ENCODE results near the gene PTPA.

PTPA gene

DNA sequence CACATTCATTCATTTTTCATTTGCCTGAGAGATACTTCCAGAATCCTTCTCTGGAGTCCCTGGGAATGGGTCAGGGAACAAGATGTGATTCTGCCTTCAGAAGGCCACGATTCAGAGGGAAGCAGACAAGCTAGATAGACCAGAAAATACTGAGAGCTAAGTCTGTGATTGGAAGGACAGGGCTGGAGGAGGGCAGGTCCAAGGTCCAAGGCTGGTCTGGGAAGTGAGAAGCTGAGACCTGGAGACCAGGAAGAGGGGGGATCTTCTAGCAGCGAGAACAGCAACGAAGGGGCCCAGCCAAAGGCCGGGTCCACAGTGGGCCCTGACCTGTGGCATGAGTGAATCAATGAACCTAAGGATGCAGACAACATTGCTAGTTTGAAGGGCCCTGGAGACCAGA, 70.9 kb downstream of the PTPA start:
- POLR2A ChIA-PET, result interaction anchor here (0.6 kb wide), 1 partner anchor 81 kb away, joined by 8 read pairs; no protein-coding TSS in a partner anchor
- H3K36me3 ChIP-seq (ENCODE audit: control insufficient read depth in 2 of 2, insufficient read depth in 1 of 2, low read length in 2 of 2), result no peaks in the 10 kb centered on the region
- CTCF ChIA-PET, result interaction anchor here (0.5 to 1.2 kb wide), 8 partner anchors 9 to 398 kb away, joined by 3 to 5 read pairs (median 3); no protein-coding TSS in a partner anchor
- H3K4me1 ChIP-seq (ENCODE audit: control insufficient read depth, insufficient read depth, low read length), result no peaks in the 10 kb centered on the region; the same call in 1 of the 2 replicates
- no peaks in the 10 kb centered on the region for H3K9me3 ChIP-seq (ENCODE audit: control insufficient read depth, insufficient read depth, low read depth, low read length)
- no peak overlapping the region for H3K4me3 ChIP-seq (ENCODE audit: low read depth, low read length)
- no peak for TF ChIP-seq ZXDB (tag by site-specific recombination; IDR thresholded peaks at IDR 0.05)
- no peak overlapping the region for H3K27ac ChIP-seq (ENCODE audit: extremely low read depth, low read depth, low read length)

DNA sequence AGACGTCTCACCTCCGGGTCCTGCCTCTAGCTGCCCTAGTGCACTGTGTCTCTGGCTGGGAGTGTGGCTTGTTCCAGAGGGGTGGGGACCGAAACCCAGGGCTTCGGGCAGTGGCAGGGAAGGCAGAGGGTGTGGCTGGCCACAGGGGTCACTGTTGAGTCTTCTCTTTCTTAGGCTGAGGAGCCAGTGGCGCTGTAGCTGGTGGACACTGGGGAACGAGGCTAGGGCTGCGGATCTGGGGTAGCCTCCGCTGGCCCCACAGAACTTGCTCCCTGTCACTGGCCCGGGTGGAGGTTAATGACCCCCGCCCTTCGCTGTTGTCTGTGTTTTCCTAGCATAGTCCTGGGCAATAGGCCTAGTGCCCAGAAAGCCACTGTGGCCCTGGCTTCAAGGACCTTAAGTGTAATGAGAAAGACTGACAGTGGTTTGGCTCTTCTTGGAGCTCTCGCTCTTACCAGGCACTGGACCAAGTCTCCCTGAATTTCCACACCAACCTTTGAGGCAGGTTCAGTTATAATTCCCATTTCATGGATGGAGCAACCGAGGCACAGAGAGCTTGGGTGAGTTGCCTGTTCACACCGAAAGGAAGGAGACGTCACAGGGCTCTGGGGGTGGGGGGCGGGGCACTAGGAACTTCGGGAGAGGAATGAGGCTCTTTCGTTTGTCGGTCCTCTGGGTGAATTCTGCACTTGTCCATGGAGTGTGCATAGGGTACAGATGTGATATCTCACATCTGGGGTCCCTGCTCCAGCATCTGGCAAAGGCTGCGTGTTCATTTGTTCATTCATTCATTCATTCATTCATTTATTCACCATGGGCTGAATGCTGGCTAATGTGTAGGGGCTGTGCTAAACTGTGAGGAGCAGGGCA, 71.6 kb downstream of the PTPA start:
- TF ChIP-seq ZNF24 (tag by site-specific recombination; IDR thresholded peaks at IDR 0.05), result peak; percentile 70; the same call in 1 of the 2 replicates
- no peak for TF ChIP-seq WT1 (tag by site-specific recombination; IDR thresholded peaks at IDR 0.05)
- no peak for TF ChIP-seq ZNF350 (tag by site-specific recombination; IDR thresholded peaks at IDR 0.05)
- no peak for TF ChIP-seq ZNF174 (tag by site-specific recombination; IDR thresholded peaks at IDR 0.05)
- Histone ChIP-seq H3K27ac (ENCODE audit: extremely low read depth, low read depth, low read length) (no peak overlapping the region), H3K9me3 (ENCODE audit: control insufficient read depth, insufficient read depth, low read depth, low read length) (no peaks in the 10 kb centered on the region), H3K4me1 (ENCODE audit: control insufficient read depth, insufficient read depth, low read length) (no peaks in the 10 kb centered on the region; the same call in 1 of the 2 replicates), H3K4me3 (ENCODE audit: low read depth, low read length) (no peak overlapping the region), H3K36me3 (ENCODE audit: control insufficient read depth in 2 of 2, insufficient read depth in 1 of 2, low read length in 2 of 2) (no peaks in the 10 kb centered on the region)
- POLR2A ChIA-PET, result interaction anchor here (0.7 kb wide), 1 partner anchor 40 kb away, joined by 4 read pairs; no protein-coding TSS in a partner anchor
- CTCF ChIA-PET, result interaction anchor here (0.5 to 2.1 kb wide), 8 partner anchors 8 to 397 kb away, joined by 3 to 14 read pairs (median 4); no protein-coding TSS in a partner anchor

DNA sequence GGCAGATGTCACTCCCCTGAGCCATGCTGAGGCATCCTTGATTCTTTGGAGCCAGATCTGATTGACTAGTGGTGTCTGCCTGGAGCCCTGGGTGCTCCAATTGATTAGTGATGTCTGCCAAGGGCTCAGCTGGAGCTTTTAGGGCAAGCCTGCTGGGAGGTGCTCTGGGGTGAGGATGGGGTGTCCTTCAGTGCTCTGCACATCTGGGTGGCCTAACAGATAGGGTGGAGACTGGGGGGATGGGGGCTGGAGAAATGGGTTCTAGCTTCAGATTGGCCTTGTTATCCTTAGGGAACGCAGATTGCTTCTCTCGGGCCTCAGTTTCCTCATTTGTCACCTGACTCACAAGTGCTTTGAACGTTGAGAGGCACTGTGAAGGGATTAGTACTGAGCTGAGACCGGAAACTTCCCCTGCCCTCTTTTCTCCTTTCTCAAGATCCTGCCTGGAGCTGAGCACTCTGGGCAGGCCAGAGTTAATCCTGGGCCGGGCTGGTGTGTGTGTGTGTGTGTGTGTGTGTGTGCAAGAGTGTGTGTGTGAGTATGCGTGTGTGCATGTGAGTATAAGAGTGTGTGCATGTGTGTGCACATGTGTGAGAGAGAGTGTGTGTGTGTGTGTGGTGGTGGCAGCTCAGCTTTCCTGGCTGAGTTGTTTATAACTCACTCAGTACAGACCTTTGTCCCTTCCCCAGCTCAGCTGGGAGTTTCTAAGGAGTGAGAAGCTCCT, 72.4 kb downstream of the PTPA start:
- Histone ChIP-seq H3K27ac (ENCODE audit: extremely low read depth, low read depth, low read length) (no peak overlapping the region), H3K36me3 (ENCODE audit: control insufficient read depth in 2 of 2, insufficient read depth in 1 of 2, low read length in 2 of 2) (no peaks in the 10 kb centered on the region), H3K9me3 (ENCODE audit: control insufficient read depth, insufficient read depth, low read depth, low read length) (no peaks in the 10 kb centered on the region), H3K4me3 (ENCODE audit: low read depth, low read length) (no peak overlapping the region), H3K4me1 (ENCODE audit: control insufficient read depth, insufficient read depth, low read length) (no peaks in the 10 kb centered on the region)
- POLR2A ChIA-PET, result interaction anchor here (0.6 to 1.3 kb wide), 3 partner anchors 9 to 1671 kb away, joined by 4 to 5 read pairs (median 4); no protein-coding TSS in a partner anchor
- TF ChIP-seq HOXC10 (CRISPR knock-in tag; IDR thresholded peaks at IDR 0.05) (no peak), ZNF133 (tag by site-specific recombination; IDR thresholded peaks at IDR 0.05) (no peak), ZNF23 (tag by site-specific recombination; IDR thresholded peaks at IDR 0.05; ENCODE audit: borderline replicate concordance) (peak; percentile 90; the same call in 1 of the 2 replicates), ZNF623 (tag by site-specific recombination; IDR thresholded peaks at IDR 0.05) (no peak), ZNF654 (tag by site-specific recombination; IDR thresholded peaks at IDR 0.05; ENCODE audit: low read depth) (no peak), GLIS2 (tag by site-specific recombination; IDR thresholded peaks at IDR 0.05) (no peak), HIC1 (tag by site-specific recombination; IDR thresholded peaks at IDR 0.05) (no peak), ZNF26 (tag by site-specific recombination; IDR thresholded peaks at IDR 0.05) (no peak), BCL11B (tag by site-specific recombination; IDR thresholded peaks at IDR 0.05; ENCODE audit: low read depth) (no peak), EGR2 (tag by site-specific recombination; IDR thresholded peaks at IDR 0.05; ENCODE audit: low read depth) (no peak), ZBTB17 (tag by site-specific recombination; IDR thresholded peaks at IDR 0.05) (peak; percentile 99)
- TF ChIP-seq, protein P1, sequence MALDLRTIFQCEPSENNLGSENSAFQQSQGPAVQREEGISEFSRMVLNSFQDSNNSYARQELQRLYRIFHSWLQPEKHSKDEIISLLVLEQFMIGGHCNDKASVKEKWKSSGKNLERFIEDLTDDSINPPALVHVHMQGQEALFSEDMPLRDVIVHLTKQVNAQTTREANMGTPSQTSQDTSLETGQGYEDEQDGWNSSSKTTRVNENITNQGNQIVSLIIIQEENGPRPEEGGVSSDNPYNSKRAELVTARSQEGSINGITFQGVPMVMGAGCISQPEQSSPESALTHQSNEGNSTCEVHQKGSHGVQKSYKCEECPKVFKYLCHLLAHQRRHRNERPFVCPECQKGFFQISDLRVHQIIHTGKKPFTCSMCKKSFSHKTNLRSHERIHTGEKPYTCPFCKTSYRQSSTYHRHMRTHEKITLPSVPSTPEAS (tag by site-specific recombination; IDR thresholded peaks at IDR 0.05), result peak; percentile 98
- CTCF ChIA-PET, result interaction anchor here (0.6 to 2.1 kb wide), 2 partner anchors 9 to 163 kb away, joined by 5 to 14 read pairs; no protein-coding TSS in a partner anchor

Measured in HEK293 (cell line).